Activated gamma-delta T cell treated with Interleukin-2 at 50 U/mL for 16 hours (primary cell): Measurements from ENCODE around the gene LRRC25.
"Not testable (repeated sequence)": the region's sequence is repeated elsewhere in the genome, so short reads cannot be mapped to it uniquely, and the experiment has no call there.

ENCODE experiments used
- DNase-seq: peaks from one replicate; pipeline ENCODE4 v3.0.0-alpha.2; 2020

Gene LRRC25

GRCh38 chr19:18401580-18402112, 4.2 kb upstream of the LRRC25 start:
- no peak for DNase-seq

- DNase-seq = no peak
Measured at GRCh38 chr19:18399008-18399407, 1.6 kb upstream of the LRRC25 start.

DNA sequence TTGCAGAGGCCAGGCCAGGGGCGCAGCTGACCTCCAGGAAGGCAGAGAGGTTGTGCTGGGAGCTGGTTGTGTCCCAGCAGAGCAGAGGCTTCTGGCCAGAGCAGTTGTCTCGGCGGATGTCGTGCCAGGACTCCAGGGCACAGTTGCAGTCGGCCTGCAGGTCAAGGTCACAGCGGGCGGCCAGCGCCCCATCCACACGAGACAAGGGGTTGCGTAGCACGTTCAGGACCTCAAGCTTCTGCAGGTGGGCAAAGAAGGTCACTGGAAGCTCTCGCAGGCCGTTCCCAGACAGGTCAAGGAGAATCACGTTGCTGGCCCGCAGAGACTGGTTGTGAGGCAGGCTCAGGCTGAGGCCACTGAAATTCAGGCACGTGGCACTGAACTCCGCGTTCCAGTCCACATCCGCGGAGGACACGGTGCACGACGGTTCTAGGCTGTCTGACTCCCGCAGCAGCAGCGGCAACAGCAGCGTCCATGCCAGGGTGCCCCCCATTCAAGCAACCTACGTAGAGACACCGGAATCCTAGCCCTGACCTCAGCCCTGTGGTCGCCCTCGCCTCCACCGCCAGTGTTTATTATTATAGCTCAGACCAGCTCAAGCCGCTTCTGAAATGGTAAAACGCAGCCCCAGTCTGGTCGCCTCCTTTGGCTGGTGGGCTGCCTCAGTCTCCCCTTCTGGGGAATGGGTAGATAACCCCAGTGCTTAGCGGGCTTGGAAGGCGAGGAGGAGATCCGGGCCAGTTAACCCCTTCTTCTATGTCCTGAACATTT, 766 bp downstream of the LRRC25 start:
- DNase-seq = no peak

- DNase-seq = no peak
Measured at GRCh38 chr19:18393836-18394235, 3.6 kb downstream of the LRRC25 start.

DNA sequence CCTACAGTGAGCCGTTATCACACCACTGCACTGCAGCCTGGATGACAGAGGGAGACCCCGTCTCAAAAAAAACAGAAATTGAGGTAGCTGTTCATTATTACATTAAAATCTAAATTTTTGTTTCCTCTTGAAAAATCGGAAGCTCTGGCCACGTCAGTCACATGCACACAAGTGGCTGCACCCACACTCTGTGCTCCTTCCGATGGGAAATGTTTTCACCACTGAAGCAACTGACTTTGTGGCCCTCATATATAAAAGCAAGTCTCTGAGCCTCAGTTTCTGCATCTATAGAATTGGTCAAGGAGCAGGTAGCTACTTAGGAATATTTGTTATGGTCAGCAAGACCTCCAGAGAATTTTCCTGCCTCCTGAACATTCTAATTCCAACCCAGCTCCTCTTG, 4.5 kb downstream of the LRRC25 start:
- no peak for DNase-seq

- DNase-seq = no peak
Measured at GRCh38 chr19:18392417-18392816, 5.0 kb downstream of the LRRC25 start.

DNA sequence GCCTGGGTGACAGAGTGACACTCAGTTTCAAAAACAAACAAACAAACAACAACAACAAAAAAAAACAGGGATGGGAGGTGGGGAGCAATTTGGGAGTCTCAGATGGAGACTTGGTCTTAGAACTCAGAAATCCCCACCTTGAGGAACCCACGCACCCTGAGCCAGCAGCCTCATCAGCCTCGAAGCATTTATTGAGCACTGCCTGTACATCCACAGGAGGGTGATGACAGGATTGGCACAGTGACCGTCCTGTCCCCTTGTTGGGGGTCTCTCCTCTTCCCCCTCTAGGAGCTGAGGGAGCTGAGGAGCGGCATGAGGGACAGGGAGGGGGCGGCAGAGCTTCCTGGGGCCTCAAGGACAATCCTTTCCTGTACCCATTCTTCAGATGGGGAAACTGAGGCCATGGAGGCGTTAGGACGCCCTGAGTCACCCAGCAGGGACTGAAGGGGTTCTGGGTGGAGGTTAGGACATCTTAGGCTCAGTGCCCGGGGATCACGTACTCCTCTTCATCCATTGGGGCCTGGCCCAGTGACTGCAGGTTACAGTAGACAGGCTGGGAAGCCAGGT, 5.8 kb downstream of the LRRC25 start:
- DNase-seq = no peak

DNA sequence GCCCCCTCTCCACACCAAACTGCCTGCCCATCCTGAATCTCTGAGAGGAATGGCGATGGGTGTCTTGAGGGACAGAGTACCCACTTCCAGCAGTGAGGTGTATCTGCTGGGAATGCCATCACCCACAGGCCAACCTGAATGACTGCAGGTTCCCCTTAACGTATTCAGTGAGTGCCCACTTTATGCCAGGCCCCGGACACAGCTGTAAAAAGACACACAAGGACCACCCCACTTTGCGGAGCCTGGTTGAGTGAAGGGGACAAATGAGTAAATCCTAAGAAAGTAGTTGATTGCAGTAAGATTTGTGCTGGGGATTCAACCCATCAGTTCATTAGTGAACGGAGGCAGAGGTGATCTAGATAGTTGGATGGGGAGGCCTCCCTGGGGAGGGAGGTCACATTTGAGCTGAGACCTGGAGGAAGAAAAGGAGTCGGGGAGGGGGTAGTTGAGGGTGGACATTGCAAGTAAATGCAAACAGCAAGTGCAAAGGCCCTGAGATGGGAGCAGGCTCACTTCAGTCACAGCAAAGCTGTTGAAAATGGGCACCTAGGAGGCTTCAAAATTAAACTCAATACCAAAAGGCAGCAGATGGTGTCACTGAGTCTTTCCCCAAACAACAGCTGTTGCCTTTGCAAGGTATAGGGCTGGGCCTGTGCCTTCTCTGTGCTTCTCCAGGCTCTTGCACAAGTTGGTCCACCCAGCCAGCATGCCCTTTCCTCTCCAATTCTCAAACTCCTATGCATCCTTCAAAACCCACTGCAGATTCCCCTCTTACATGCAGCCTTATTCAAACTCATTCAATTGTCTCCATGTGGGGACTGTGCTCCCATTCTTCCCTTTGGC, 7.1 kb downstream of the LRRC25 start:
- no peak for DNase-seq

DNA sequence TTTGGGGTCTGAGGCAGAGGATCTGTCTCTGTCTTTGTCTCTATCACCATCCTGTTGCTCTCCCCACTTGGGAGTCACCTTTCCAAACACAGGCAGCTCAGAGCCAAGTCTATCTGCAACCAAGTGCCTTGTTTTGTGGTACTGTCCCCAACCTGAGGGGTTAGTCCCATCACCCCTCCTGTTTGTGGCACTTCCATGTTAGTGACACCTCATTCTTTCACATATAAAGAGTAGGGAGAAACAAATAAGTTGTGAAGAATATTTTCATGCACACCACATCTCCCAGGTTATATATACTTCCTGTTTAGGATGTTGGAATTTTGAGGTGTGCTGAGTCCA, 7.7 kb downstream of the LRRC25 start:
- DNase-seq = no peak

DNA sequence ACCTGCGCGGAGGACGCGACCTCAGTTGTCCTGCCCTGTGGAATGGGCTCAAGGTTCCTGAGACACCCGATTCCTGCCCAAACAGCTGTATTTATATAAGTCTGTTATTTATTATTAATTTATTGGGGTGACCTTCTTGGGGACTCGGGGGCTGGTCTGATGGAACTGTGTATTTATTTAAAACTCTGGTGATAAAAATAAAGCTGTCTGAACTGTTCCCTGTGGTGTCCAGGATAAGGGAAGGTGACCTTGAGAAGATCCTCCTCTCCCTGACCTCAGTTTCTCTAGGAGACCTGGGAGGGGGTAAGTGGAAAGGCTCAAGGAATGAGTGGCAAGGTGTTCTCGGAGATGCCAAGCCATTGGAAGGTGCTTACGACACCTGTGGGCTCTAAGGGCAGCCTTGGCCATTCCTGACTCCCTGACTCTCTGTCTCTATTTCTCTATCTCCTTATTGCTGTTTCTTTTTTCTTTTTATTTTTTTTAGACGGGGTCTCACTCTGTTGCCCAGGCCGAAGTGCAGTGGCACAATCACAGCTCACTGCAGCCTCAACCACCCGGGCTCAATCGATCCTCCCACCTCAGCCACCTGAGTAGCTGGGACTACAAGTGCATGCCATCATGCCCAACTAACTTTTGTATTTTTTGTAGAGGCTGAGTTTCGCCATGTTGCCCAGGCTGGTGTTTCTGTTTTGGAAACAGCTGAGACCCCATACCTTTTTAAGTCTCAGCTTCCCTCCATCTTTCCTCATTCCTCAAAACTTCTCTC, 8.3 kb downstream of the LRRC25 start:
- no peak for DNase-seq

- DNase-seq = peak; percentile 75
Measured at GRCh38 chr19:18388100-18388959, 9.1 kb downstream of the LRRC25 start.

GRCh38 chr19:18386543-18387271, 10.7 kb downstream of the LRRC25 start:
- DNase-seq = no peak

GRCh38 chr19:18385675-18386542, 11.5 kb downstream of the LRRC25 start, which contains the start of gene GDF15:
TSS of gene GDF15 (plus strand) at chr19:18386158. CDS start at chr19:18386190, 32 bp downstream.
- peak; percentile 15 for DNase-seq

- DNase-seq = no peak
Measured at GRCh38 chr19:18385359-18385674, 12.1 kb downstream of the LRRC25 start.

DNA sequence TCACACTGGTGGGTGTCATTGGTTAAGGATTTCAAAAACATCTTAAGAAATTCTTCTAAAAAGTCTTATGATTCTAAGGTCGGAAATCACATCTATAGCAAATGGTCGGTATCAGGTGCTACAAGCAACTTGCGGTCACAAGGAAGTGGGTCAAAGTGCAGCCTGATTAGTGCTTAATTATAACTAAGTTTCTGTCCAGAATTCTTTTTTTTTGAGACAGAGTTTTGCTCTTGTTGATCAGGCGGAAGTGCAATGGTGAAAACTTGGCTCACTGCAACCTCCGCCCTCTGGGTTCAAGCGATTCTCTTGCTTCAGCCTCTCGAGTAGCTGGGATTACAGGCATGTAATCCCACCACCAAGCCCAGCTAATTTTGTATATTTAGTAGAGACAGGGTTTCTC, 12.6 kb downstream of the LRRC25 start:
- DNase-seq = no peak

GRCh38 chr19:18383622-18384021, 13.8 kb downstream of the LRRC25 start:
- not testable (repeated sequence) for DNase-seq

DNA sequence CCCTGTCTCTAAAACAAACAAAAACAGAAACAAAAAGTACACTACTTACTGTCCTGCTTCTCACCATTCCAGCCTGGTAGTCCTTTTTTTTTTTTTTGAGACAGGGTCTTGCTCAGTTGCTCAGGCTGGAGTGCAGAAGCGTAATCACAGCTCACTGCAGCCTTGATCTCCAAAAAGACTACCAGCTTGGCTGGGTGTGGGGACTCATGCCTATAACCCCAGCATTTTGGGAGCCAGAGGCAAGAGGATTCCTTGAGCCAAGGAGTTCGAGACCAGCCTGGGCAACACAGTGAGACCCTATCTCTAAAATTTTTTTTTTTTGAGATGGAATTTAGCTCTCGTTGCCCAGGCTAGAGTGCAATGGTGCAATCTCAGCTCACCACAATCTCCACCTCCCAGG, 16.6 kb downstream of the LRRC25 start:
- DNase-seq = no peak

- DNase-seq = no peak
Measured at GRCh38 chr19:18379803-18380747, 17.3 kb downstream of the LRRC25 start.

- DNase-seq = no peak
Measured at GRCh38 chr19:18377026-18377425, 20.4 kb downstream of the LRRC25 start.
